Measurements from ENCODE around the gene POTEJ.
"Not testable (repeated sequence)": the region's sequence is repeated elsewhere in the genome, so short reads cannot be mapped to it uniquely, and the experiment has no call there.

The POTEJ gene

DNA sequence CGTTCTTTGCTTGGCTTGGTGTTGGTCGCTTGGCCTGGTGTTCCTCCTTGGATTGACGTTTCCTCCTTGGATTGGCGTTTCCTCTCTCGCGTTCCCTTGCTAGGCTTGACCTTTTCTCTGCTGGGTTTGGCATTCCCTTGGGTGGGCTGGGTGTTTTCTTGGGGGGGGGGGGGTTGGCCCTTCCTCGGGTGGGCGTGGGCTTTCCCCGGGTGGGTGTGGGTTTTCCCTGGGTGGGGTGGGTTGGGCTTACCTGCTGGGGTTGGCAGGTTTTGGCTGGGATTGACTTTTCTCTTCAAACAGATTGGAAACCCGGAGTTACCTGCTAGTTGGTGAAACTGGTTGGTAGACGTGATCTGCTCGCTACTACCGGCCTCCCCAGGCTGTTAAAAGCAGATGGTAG, at the start of gene POTEJ:
POTEJ (plus strand) TSS at position 301 of the 400 bp plus-strand sequence; CDS start at position 394, 93 bp downstream.
- DNase-seq, result not testable (repeated sequence)

DNA sequence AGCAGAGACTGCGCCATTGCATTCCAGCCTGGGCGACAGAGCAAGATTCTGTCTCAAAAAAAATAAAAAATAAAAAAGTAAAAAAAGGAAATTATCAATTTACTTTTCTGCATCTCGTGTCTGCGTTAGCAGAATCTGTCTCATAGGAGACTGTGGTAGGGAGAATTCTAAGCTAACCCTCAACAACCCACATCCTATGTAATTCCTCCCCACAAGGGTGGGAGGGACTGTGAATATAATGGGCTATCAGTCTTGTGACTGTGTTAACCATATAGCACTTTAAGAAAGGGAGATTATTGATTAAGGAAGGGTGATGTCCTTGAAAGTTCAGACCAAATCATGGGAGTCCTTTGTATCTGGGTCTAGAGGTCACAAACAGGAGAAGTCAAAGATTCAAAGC, 45.1 kb upstream of the POTEJ start:
- not testable (repeated sequence) for DNase-seq

DNA sequence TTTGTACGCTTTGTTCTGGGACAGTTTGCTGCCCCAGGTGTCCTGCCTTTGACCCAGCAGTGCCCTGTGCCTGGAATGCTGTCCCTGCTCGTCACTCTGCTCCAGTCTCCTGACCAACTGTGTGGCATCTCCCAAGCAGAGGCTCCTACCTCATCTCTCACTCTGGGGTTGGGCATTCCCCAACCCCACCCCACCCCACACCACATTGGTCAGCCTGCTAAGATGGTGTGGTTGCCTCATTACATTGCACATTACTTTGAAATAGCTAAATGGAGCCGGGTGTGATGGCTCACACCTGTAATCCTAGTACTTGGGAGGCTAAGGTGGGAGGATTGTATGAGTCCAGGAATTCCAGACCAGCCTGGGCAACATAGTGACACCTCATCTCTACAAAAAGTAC, 39.3 kb upstream of the POTEJ start:
- DNase-seq, result not testable (repeated sequence)

DNA sequence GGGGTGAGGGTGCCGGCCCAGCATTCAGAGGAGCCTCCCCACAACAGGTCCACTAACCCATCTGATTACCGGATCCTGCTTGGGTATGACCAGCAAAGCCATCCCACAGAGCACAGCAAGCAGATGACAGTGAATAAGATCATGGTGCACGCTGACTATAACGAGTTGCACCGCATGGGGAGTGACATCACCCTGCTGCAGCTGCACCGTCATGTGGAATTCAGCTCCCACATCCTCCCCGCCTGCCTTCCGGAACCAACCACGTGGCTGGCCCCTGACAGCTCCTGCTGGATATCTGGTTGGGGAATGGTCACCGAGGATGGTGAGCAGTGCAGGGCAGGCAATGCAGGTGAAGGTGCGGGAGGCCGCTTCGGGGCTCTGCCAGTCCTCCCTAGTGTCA, 37.0 kb upstream of the POTEJ start:
- not testable (repeated sequence) for DNase-seq

DNA sequence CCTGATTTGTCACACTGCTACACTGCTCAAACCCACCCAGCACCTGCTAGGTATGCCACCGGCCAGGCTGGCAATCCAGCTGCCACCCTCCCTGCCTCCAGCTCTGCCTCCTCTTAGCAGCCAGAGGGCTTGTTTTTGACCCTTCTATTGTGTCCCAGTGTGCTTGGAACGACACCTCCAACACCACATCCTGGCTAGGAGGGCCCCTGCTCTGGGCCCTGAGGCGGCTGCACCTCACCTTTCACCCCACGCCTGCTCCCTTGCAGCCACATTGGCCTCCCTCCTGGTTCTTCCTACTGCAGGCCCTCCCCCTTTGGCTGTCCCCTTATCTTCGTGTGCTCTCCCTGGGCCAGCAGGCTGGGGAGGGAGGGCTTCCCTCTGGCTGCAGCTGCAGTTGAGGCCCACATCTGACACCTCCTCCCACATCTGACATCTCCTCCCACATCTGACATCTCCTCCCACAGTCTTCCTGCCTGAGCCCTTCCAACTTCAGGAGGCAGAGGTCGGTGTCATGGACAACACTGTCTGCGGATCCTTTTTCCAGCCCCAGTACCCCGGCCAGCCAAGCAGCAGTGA, 34.9 kb upstream of the POTEJ start:
- DNase-seq, result not testable (repeated sequence)

DNA sequence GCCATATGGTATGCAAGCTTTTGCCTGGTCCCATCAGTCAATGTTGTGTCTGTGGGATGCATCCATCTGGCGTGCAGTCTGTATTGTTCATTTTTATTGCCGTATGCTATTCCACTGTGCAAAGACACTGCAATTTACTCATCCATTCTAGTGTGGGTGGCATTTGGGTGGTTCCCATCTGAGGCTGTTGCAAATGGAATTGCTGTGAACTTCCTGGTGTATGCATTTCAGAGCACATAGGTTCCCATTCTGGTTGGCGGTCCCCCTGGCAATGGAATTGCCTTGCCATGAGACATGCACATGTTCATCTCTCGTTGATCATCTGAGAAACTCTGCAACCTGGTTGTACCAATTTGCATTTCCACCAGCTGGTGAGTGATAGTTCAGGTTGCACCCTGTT, 33.7 kb upstream of the POTEJ start:
- not testable (repeated sequence) for DNase-seq

DNA sequence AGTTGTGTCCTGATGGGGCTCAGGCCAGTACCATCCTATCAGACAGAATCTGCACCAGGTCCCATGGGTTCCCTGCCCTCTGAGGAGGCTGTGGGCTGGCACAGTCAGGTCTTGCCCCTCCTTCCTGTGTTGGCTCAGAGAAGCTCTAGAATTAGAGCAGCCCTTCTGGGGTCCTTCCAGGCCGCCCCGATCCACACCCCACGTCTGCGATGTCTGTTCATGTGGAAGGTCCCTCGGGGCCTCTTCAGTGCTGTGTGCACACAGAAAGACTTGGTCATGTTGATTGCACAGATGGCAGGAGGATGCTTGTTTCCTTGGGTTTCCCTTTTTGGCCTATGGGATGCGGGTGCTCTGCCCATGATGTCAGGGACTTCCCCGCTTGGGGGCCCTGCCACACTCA, 32.1 kb upstream of the POTEJ start:
- DNase-seq, result not testable (repeated sequence)

DNA sequence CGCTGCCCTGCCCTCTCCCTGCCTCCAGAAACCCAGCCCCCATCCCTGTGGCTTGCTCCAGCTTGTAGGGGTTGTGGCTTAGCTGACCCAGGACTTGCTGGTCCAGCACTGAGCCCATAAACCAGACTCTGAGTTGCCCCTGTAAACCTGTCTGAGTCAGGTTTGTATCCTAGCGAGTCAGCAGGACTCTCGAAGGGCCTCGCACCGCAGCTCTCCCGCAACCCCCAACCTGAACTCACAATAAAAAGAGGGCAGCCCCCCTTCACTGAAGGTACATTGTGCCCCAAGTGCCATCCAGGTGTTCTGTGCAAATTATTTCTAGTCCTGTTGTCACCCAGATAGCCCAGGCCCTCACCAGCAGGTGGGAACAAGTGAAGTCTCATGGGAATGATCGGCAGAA, 29.7 kb upstream of the POTEJ start:
- not testable (repeated sequence) for DNase-seq

DNA sequence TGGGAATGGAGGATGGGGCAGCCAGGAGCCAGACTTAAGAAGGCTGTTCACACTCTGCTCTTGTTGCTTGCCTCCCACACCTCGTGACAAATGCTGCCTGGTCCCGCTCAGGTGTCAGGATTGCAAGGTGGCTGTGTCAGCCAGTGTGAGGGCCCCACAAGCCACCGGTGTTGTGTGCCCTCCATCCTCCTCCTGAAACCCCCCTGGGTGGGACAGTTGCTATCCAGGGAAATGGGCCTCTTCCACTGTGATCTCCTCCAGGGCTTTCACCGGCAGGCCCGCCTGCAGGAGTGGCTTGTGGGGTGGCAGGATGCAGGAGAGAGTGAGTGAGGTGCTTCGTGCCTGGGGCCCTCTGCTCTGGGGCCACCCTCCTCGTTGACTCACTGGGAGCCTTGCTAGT, 28.3 kb upstream of the POTEJ start:
- not testable (repeated sequence) for DNase-seq

DNA sequence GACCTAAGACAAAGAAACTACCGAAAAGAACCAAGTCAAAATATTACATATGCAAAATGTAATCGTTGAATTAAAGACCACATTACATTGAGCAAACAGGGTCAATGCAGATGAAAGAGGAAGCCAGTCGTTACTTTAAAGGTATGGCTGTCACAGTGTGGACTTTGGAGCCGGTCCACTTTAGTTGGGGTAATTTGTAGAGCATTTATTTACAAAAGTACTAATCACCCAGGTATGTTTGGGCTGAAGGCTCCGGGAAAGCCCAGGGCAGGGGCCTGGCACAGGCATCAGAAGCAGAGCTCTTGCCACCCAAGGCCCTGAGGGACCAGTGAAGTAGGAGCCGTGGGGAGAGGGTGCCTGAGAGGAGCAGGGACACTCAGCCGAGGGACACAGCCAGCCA, 27.7 kb upstream of the POTEJ start:
- DNase-seq, result not testable (repeated sequence)

DNA sequence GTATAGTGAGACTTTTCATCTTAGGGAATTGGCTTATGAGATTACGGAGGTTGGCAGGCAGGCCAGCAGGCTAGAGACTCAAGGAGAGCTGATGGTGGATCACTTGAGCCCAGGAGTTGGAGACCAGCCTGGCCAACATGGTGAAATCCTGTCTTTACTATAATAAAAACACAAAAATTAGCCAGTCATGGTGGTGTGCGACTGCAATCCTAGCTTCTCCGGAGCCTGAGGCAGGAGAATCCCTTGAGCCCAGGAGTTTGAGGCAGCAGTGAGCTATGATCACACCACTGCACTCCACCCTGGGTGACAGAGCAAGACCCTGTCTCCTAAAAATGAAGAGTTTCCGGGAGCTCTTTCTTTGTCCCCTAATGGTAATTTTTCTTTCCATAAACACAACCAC, 26.5 kb upstream of the POTEJ start:
- not testable (repeated sequence) for DNase-seq

DNA sequence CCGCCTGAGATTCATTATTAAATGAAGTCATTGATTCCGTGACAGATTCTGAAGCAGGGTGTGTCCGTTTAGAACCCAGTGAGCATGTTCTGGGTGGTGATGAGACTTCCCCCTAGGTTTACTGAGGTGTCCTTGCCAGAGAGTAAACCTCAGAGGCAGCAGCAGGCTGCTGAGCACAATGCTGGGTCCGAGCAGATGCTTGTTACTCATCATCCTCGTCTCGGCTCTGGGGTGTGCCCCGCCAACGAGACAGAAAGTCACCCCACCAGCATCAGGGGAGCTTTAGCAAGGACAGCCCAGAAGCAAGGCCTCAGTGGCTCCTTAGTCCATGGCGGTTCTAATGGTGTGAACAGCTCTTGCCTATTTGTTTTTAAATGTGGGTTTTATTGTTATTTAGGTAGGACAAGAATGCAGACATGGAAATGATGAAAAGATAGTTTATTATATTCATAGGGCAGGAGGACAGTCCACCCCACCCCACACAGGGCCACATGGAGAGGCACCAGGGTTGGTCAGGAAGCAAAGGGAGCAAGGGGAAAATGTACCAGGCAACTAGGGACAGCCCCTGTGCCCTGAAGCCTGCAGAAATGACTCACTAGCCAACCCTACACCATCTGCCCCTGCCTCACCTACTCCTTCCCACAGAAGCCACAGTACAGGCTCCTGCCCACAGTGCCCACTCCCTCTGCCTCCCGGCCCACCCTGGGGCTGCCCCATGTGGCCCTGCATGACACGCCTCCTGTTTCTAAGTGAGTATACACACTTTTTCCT, 22.4 kb upstream of the POTEJ start:
- DNase-seq, result not testable (repeated sequence)

DNA sequence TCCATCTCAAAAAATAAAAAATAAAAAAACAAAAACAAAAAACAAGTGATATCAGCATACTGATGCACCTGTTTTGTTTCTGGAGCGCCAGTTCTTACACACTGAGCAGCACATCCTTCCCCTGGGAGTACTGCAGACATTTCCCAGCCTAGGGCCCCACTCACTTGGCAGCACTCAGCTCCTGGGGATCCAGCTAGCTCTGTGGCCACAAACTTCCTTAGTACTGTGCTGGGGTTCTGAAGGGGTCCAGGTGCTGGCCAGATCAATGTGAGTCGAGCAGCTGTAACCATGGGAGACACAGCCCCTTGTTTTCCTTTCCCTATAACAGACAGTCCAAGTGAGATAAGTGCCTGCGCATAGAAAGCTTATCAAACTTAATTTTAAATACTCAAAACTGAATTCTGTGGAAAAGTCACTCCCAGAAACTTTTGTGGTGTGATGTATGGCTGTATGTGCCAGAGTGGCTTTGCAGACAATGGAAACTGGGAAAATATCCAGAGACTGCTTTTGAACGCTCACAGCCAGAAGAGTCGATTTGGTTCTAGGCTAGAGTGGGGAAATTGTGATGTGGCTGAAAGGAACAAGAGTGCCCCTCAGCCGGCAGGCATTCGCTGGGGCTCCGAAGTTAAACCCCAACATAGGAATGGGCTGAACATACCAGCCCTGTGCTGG, 20.9 kb upstream of the POTEJ start:
- DNase-seq, result not testable (repeated sequence)

DNA sequence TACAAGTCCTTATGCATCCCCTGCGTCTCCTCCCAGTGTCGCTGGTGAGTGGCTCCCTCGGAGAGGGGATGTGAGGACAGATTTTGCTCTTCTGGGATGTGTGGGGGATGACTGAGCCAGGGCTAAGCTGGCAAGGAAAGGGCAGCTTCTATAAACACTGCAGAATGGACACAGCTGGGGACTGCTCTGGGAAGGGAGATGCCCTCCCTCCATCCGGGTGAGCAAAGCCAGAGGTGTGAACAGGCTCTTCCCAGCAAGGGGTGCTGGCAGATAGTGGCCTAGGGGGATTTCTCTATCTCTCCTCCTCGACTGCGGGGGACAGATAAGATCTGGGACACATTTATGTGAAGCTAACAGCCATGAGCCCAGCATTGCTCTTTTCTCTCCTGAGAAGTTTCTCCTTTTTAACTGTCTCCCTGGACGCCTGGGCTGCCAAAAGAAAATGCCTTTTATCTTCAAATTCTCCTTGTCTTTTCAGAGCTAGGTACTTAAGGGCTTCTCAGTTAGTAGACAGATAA, 20.3 kb upstream of the POTEJ start:
- DNase-seq, result not testable (repeated sequence)

DNA sequence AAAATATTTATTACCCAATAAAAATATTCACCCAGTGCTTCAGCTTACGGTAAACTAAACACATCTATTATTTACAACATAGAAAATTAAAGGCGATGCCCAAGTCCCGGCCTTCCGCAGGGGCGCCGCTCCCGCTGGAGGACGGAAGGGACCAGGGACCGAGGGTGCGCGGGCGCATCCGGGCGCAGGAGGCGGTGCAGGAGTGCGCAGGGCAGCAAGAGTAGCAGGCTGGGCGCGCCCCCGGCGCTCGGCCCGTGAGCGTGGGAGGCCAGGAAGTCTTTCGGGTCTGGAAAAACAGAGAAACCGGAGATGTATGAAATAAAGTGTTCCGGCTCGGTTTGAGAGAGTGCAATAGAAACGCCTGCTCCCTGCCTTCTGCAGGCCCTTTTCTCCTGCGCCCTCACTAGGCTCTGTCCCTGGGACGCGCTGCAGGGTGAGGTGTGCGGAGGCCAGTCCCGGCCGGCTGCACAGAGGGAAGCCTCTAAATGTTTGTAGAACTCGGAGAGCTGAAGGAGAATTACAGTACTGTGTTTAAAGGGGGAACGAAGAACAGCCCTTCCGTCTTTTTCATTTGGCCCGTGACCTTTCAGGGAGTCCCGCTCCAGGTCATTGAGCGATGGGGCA, 18.3 kb upstream of the POTEJ start:
- DNase-seq, result not testable (repeated sequence)

DNA sequence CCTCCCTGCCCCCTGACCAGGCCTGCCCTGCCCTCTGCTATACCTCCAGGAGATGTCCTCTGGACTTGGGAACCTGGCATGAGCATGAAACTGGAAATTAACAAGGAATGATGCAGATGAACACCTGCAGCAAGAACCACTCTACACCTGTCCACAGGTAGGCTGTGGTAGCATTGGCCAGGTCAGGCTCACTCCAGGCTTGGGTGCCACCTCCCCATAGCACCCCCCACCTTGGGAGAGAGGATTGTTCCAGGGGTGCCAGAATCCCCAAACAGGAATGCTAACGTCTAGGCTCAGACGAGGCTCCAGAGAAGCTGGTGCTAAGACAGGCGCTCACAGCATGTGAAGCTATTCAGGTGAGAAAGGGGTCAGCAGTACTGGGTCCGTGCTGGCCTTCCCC, 17.2 kb upstream of the POTEJ start:
- not testable (repeated sequence) for DNase-seq

DNA sequence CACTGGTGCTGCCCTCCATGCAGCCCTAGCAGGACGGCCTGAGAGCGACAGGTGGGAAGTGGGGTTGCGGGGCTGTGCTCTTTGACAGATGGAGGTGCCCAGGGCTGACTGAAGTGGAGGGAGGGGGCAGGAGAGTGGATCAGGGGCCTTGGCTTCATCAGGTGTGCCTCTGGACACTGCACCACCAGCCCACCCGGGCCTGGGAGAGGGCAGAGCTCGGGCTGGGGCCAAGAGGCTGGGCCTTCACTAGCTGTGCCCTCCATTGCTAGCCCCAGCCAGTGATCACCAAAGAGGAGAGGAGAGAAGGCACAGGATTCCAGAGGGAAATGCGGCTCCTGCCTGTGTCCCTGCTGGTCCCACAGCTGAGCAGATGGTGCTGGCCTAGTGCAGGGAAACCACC, 14.5 kb upstream of the POTEJ start:
- DNase-seq, result not testable (repeated sequence)

DNA sequence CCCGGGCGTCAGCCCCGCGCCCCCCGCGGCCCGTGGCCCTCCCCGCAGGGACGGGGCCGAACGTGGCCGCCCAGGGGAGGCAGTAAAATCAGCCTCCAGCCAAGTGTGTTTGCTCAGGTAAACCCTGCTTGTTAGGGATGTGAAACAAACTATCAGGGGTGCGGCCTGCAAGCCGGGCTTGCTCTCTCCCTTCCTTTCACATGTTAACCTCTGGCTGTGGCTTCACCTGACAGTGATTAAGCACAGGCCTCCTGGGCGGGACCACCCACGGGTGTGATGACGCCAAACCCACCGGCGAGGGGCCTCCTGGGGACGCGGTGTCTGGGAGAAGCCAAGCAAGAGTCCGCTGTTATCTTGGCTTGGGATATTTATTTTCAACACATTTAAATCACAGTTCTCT, 13.2 kb upstream of the POTEJ start:
- DNase-seq, result not testable (repeated sequence)

DNA sequence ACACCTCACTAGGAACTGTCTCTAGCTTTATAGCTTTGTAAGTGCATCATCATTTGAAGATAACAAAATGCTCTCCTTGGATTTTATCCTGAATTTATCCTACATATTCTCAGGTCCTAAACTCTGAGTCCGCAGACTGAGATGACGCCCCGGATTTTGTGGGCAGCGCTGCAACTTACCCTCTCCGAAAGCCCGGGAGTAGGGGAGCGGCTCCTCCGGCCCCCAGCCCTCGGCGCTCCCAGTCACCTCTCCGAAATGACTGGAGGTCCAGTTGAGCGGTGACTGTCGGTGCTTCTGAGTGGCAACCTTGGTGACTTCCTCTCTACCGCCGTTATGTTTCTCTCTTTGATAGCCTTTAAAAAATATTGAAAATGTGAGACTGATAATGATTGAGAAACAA, 12.8 kb upstream of the POTEJ start:
- DNase-seq, result not testable (repeated sequence)

DNA sequence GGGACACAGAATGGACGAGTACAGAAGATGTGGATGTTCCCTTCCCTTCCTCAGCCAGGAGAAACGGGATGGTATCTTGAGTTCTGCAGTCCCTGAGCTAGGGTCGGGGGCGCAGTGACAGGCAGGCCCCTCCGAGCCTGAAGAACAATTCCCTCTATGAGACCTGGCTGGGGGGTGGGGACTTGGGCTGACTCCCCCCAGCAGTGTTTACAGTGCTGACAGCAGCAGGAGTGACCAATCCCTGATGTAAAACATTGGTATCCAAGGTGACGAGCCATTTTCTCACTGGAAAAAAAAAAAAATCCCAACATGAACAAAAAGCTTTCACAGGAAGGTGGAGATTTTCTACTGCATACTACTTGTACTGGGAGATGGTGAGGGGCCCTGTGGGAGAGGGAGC, 11.8 kb upstream of the POTEJ start, which contains the start of gene CFC1:
CFC1 (minus strand) TSS at position 183 of the 400 bp plus-strand sequence. CDS start 288 bp downstream, outside the sequence.
- not testable (repeated sequence) for DNase-seq

DNA sequence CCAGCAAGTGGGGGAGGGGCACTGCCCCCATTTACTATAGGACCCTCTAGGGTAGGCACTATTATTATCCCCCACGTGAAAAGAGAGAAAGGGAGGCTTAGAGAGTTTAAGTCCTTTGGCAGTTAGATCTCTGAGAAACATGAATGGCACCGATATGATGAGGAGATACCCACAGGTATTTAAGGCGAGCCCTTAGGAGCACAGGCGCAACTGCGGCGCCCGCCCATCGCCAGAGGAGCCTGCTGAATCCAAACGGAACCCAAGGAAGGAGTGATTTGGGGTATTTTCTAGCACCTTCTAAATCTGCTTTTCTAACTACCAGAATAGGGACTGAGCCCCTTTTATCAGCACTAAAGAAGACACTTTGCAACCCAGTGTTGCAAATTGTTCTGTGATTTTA, 11.3 kb upstream of the POTEJ start:
- DNase-seq, result not testable (repeated sequence)

DNA sequence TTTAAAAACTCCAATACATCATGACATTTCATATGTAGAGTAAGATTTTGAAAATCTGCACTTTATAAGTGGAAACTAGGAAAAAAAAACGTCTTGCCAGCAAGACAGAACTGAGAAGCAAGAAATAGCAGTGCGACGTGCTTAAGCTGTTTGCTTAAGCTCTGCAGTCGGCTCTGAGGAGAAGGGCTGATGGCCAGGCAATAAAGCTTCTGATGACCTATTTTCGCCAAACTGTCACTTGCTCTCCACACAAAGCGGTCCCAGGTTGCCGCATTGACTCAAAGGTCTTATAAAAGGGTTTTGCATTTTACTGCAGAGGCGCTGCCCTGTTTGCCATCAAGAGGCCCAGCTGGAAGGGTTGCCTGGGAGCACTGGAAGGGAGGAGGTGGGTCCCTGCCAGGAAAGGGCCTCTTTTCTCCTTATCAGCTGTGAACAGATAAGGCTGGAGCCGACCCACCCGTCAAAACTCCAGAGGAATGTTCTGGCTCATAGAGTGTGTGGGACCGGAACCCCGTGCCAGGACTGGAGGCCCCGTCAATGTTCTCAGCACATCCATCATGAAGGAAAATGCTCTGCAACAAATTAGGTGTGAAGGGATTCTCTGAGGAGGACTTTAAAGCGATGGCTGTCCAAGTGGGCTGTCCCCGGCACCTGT, 9.5 kb upstream of the POTEJ start:
- DNase-seq, result not testable (repeated sequence)

All from NCI-H2227 treated with DMSO at 0.1 percent for 48 hours (cell line).